Progenitor cell of endocrine pancreas (in vitro differentiated cells): ENCODE results near the gene HINT1. TPM values are rescaled to one million over a fixed set of nuclear protein-coding genes. Genes with fewer than 3 reads are reported as not detected.

Experiments
- DNase-seq: peaks from one replicate; pipeline ENCODE4 v3.0.0; 2021; ENCODE audit warnings: low spot score; ENCODE audit not compliant: unreplicated experiment
- H3K27ac Mint-ChIP-seq: 2 replicates; pipeline ENCODE4 v1.8.0; 2021; ENCODE audit warnings: mild to moderate bottlenecking, moderate library complexity, mixed read lengths
- H3K27me3 Mint-ChIP-seq: 2 replicates; pipeline ENCODE4 v1.8.0; 2021; ENCODE audit warnings: mixed read lengths
- H3K36me3 Mint-ChIP-seq: 2 replicates; pipeline ENCODE4 v1.8.0; 2022; ENCODE audit warnings: mixed read lengths; ENCODE audit not compliant: insufficient read depth
- H3K4me1 Mint-ChIP-seq: 2 replicates; pipeline ENCODE4 v1.8.0; 2021; ENCODE audit warnings: low read depth, mixed read lengths
- H3K4me3 Mint-ChIP-seq: 2 replicates; pipeline ENCODE4 v1.8.0; 2021; ENCODE audit warnings: low read depth, mild to moderate bottlenecking, moderate library complexity, mixed read lengths
- H3K9me3 Mint-ChIP-seq: 2 replicates; pipeline ENCODE4 v1.8.0; 2021; ENCODE audit warnings: low read depth, mixed read lengths
- total RNA-seq: library from RNA; stranded (reverse); gene quantifications from 2 replicates; pipeline ENCODE4 v1.2.1, GENCODE V29; 2021
- TF ChIP-seq, protein P1 (sequence below): fragments of 200-600 bp; sonication (generic); IDR thresholded peaks from one replicate; pipeline ENCODE4 v1.5.0; 2021; ENCODE audit warnings: antibody characterized with exemption, mild to moderate bottlenecking; ENCODE audit not compliant: unreplicated experiment

HINT1 gene
- total RNA-seq, 1 donor from 2014 or later: 189 TPM

DNA sequence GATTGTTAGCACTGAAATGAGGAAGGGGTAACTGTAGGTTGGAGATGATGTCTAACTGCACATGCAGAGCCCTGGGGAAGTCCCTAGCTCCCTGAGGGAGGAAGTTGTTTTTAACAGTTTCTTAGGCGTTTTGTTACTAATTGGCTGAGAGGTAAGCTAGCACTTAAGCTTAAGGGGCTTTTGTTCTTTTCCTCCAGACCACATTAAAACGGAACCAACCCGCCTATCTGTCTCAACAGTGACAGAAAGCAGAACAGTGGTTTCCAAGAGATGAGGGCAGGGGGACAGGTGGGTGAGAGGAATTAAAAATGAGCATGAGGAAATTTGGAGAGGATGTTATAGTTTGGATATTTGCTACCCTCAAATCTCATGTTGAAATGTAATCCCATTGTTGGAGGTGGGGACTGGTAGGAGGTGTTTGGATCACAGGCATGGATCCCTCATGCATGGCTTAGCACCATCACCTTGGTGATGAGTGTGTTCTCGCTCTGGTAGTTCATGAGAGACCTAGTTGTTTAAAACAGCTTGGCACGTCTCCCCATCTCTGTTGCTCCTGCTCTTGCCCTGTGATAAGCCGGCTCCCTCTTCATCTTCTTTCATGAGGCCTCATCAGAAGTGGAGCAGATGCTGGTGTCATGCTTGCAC is 44.6 kb upstream of the HINT1 start:
- H3K36me3 Mint-ChIP-seq: no peaks in the 10 kb centered on the region
- H3K4me1 Mint-ChIP-seq: peaks cover 4% of the 10 kb centered on the region

DNA sequence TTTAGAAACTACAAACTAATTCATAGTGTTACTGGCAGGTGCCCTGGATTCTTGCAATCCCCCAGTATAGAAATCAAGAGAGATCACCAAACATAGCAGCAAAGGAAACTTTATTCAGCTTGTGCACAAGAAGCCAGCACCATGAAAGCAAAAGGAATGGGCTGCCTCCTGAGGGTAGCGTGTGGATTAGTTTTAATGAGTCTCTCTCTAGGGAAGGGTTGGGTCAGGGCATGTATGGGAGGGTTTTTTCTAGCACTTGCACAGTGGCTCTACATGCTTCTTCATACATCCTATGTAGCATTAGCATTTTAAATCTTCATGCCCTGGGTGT is 44.1 kb upstream of the HINT1 start:
- Mint-ChIP-seq H3K27me3 (no peaks in the 10 kb centered on the region), H3K36me3 (no peaks in the 10 kb centered on the region), H3K4me1 (peaks cover 4% of the 10 kb centered on the region), H3K4me3 (no peak overlapping the region), H3K27ac (no peak overlapping the region), H3K9me3 (no peaks in the 10 kb centered on the region)
- DNase-seq: no peak
- TF ChIP-seq, protein P1, sequence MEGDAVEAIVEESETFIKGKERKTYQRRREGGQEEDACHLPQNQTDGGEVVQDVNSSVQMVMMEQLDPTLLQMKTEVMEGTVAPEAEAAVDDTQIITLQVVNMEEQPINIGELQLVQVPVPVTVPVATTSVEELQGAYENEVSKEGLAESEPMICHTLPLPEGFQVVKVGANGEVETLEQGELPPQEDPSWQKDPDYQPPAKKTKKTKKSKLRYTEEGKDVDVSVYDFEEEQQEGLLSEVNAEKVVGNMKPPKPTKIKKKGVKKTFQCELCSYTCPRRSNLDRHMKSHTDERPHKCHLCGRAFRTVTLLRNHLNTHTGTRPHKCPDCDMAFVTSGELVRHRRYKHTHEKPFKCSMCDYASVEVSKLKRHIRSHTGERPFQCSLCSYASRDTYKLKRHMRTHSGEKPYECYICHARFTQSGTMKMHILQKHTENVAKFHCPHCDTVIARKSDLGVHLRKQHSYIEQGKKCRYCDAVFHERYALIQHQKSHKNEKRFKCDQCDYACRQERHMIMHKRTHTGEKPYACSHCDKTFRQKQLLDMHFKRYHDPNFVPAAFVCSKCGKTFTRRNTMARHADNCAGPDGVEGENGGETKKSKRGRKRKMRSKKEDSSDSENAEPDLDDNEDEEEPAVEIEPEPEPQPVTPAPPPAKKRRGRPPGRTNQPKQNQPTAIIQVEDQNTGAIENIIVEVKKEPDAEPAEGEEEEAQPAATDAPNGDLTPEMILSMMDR: no peak

More for the DNA sequence above, 44.6 kb upstream of the HINT1 start:
- Mint-ChIP-seq H3K27me3 (no peaks in the 10 kb centered on the region), H3K27ac (no peak overlapping the region), H3K4me3 (no peak overlapping the region), H3K9me3 (no peaks in the 10 kb centered on the region)
- TF ChIP-seq, protein P1: no peak
- no peak for DNase-seq

GRCh38 chr5:131206772-131207171 is 41.7 kb upstream of the HINT1 start:
- peaks cover 4% of the 10 kb centered on the region for H3K4me1 Mint-ChIP-seq
- no peak for DNase-seq
- no peaks in the 10 kb centered on the region for H3K27me3 Mint-ChIP-seq
- H3K9me3 Mint-ChIP-seq: no peaks in the 10 kb centered on the region
- H3K4me3 Mint-ChIP-seq: no peak overlapping the region
- TF ChIP-seq, protein P1: no peak
- no peak overlapping the region for H3K27ac Mint-ChIP-seq
- H3K36me3 Mint-ChIP-seq: no peaks in the 10 kb centered on the region

DNA sequence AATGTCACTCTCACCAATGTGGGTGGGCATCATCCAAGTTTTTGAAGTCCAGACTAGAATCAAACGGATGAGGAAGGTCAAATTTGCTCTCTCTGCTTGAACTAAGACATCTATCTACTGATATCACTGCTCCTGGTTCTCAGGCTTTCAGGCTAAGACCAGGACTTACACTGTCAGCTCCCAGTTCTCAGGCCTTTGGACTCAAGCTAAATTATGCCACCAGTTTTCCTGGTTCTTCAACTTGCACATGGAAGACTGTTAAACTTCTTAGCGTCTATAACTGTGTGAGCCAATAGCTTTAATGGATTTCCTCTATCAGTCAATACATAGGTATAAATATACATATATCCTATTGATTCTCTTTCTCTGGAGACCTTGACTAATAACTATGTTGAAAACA is 41.0 kb upstream of the HINT1 start:
- no peaks in the 10 kb centered on the region for H3K27me3 Mint-ChIP-seq
- H3K4me1 Mint-ChIP-seq: peaks cover 4% of the 10 kb centered on the region
- no peaks in the 10 kb centered on the region for H3K36me3 Mint-ChIP-seq
- DNase-seq: no peak
- no peak overlapping the region for H3K4me3 Mint-ChIP-seq
- no peaks in the 10 kb centered on the region for H3K9me3 Mint-ChIP-seq
- TF ChIP-seq, protein P1: no peak
- no peak overlapping the region for H3K27ac Mint-ChIP-seq

GRCh38 chr5:131204964-131205363 is 39.9 kb upstream of the HINT1 start:
- Mint-ChIP-seq H3K27ac (no peak overlapping the region), H3K9me3 (no peaks in the 10 kb centered on the region), H3K4me3 (no peak overlapping the region), H3K36me3 (no peaks in the 10 kb centered on the region), H3K27me3 (no peaks in the 10 kb centered on the region), H3K4me1 (peaks cover 2% of the 10 kb centered on the region)
- TF ChIP-seq, protein P1: no peak
- DNase-seq: no peak
